HepG2 (cell line): ENCODE measurements around the gene TK1. TPM values are rescaled to one million over a fixed set of nuclear protein-coding genes. Genes with fewer than 3 reads are reported as not detected.

Experiments used
- ARHGAP35 ChIP-seq: sonication (generic); formaldehyde crosslinking; IDR thresholded peaks from 2 replicates; pipeline ENCODE4 v1.9.0; 2022; ENCODE audit warnings: mild to moderate bottlenecking, inconsistent platforms, moderate library complexity, missing genetic modification reagents, borderline replicate concordance
- HNF1B ChIP-seq: sonication (generic); formaldehyde crosslinking; IDR thresholded peaks from 2 replicates; pipeline ENCODE4 v1.5.1; 2020; ENCODE audit warnings: mild to moderate bottlenecking, moderate library complexity, missing genetic modification reagents
- HNF4A ChIP-seq: sonication (generic); formaldehyde crosslinking; IDR thresholded peaks from 2 replicates; pipeline ENCODE4 v1.4.0; 2020; ENCODE audit warnings: missing genetic modification reagents
- HOXD1 ChIP-seq: sonication (generic); formaldehyde crosslinking; IDR thresholded peaks from 2 replicates; pipeline ENCODE4 v1.5.0; 2020; ENCODE audit warnings: missing genetic modification reagents
- KLF15 ChIP-seq: sonication (generic); formaldehyde crosslinking; IDR thresholded peaks from 2 replicates; pipeline ENCODE4 v1.8.1; 2023; ENCODE audit warnings: borderline replicate concordance, mild to moderate bottlenecking, inconsistent platforms, missing genetic modification reagents, mixed read lengths
- MAZ ChIP-seq, 2 experiments: sonication (generic) in 1 of 2; formaldehyde crosslinking in 1 of 2; IDR thresholded peaks; 2 replicates each; pipeline versions ENCODE4 v1.5.0 to v1.6.1; 2012 to 2020; ENCODE audit warnings: low read depth in 2 of 2, mild to moderate bottlenecking in 2 of 2, borderline replicate concordance in 1 of 2, improper control_type of control experiment in 1 of 2, low read length in 1 of 2, missing genetic modification reagents in 1 of 2, moderate library complexity in 1 of 2
- MLX ChIP-seq: IDR thresholded peaks from 2 replicates; pipeline ENCODE4 v1.6.1; 2016
- MTA3 ChIP-seq: sonication (generic); formaldehyde crosslinking; IDR thresholded peaks from 2 replicates; pipeline ENCODE4 v1.4.0; 2020; ENCODE audit warnings: missing genetic modification reagents
- POLR2AphosphoS5 ChIP-seq: IDR thresholded peaks from 2 replicates; pipeline ENCODE4 v1.6.1; 2012; ENCODE audit warnings: low read depth, low read length
- RXRB ChIP-seq: IDR thresholded peaks from 2 replicates; pipeline ENCODE4 v1.6.1; 2016; ENCODE audit warnings: borderline replicate concordance, missing genetic modification reagents, missing compliant biosample characterization
- SOX5 ChIP-seq: IDR thresholded peaks from 2 replicates; pipeline ENCODE4 v1.6.1; 2016; ENCODE audit warnings: borderline replicate concordance
- SP4 ChIP-seq: sonication (generic); formaldehyde crosslinking; IDR thresholded peaks from 2 replicates; pipeline ENCODE4 v1.8.1; 2023; ENCODE audit warnings: mild to moderate bottlenecking, missing genetic modification reagents
- SP5 ChIP-seq: IDR thresholded peaks from 2 replicates; pipeline ENCODE4 v1.6.1; 2016; ENCODE audit warnings: low read depth, borderline replicate concordance
- TMF1 ChIP-seq: sonication (generic); formaldehyde crosslinking; IDR thresholded peaks from 2 replicates; pipeline ENCODE4 v1.8.1; 2022; ENCODE audit warnings: low read depth, missing genetic modification reagents
- ZBTB21 ChIP-seq: sonication (generic); formaldehyde crosslinking; IDR thresholded peaks from 2 replicates; pipeline ENCODE4 v1.4.0; 2020; ENCODE audit warnings: missing genetic modification reagents
- ZNF121 ChIP-seq: sonication (generic); formaldehyde crosslinking; IDR thresholded peaks from 2 replicates; pipeline ENCODE4 v1.5.0; 2020; ENCODE audit warnings: mild to moderate bottlenecking, missing genetic modification reagents
- ZNF331 ChIP-seq: sonication (generic); formaldehyde crosslinking; IDR thresholded peaks from 2 replicates; pipeline ENCODE4 v1.4.0; 2020; ENCODE audit warnings: missing genetic modification reagents
- ZNF335 ChIP-seq: sonication (generic); formaldehyde crosslinking; IDR thresholded peaks from 2 replicates; pipeline ENCODE4 v1.4.0; 2020; ENCODE audit warnings: missing genetic modification reagents
- ZNF337 ChIP-seq: sonication (generic); formaldehyde crosslinking; IDR thresholded peaks from 2 replicates; pipeline ENCODE4 v1.5.1; 2020; ENCODE audit warnings: missing genetic modification reagents, low read depth, mild to moderate bottlenecking, borderline replicate concordance
- ZNF557 ChIP-seq: sonication (generic); formaldehyde crosslinking; IDR thresholded peaks from 2 replicates; pipeline ENCODE4 v1.4.0; 2020; ENCODE audit warnings: missing genetic modification reagents
- ZNF740 ChIP-seq: sonication (generic); formaldehyde crosslinking; IDR thresholded peaks from 2 replicates; pipeline ENCODE4 v1.4.0; 2020; ENCODE audit warnings: missing genetic modification reagents
- polyA plus RNA-seq, 8 experiments: library from polyadenylated mRNA; depleted of rRNA in 3 of 8; stranded (reverse) in 7 of 8; unstranded in 1 of 8; fragments of >200 nt; fragmentation: Illumina TruSeq in 4 of 8; extraction: Trizol in 4 of 8; gene quantifications; 2 replicates each; pipeline versions ENCODE4 v1.2.1 to v1.2.3, GENCODE V29; 2011 to 2016; ENCODE audit warnings: low read depth in 4 of 8, missing spikeins in 1 of 8, mixed read lengths in 1 of 8; ENCODE audit not compliant: insufficient read depth in 1 of 8
- total RNA-seq, 5 experiments: library from RNA; depleted of rRNA; stranded (reverse); fragments of >200 nt; fragmentation: Illumina TruSeq; extraction: Trizol; gene quantifications; 2 replicates each; pipeline ENCODE4 v1.2.3, GENCODE V29; 2016; ENCODE audit warnings: low read depth in 1 of 5
- TF ChIP-seq, protein P1 (sequence below): IDR thresholded peaks from 2 replicates; pipeline ENCODE4 v1.6.1; 2016; ENCODE audit warnings: mild to moderate bottlenecking, missing biosample characterization, missing genetic modification reagents
- TF ChIP-seq, protein P2 (sequence below): sonication (generic); IDR thresholded peaks from 2 replicates; pipeline ENCODE4 v1.6.1; 2016; ENCODE audit warnings: low read depth, borderline replicate concordance
- TF ChIP-seq, protein P3 (sequence below): sonication (generic); formaldehyde crosslinking; IDR thresholded peaks from 2 replicates; pipeline ENCODE4 v1.4.0; 2020; ENCODE audit warnings: missing genetic modification reagents

Gene TK1
- total and polyA plus RNA-seq, 2 of the 13 experiments (the other 11 are each of a cell fraction or from before 2014, with no cell fraction given), result 45.0 to 96.0 TPM

- TF ChIP-seq HNF4A (peak; percentile 61), MTA3 (CRISPR knock-in tag) (no peak), ARHGAP35 (CRISPR knock-in tag) (0 out of 2 replicates have a peak, but pooled peaks have one; percentile 28), SP5 (CRISPR knock-in tag) (peak; percentile 95), ZNF740 (CRISPR knock-in tag) (peak; percentile 89), MAZ (IDR thresholded peaks at IDR 0.05; ENCODE audit: borderline replicate concordance, low read depth, low read length) (peak; percentile 59; the same call in 1 of the 2 replicates), MAZ (CRISPR knock-in tag; IDR thresholded peaks at IDR 0.05; ENCODE audit: low read depth) (peak; percentile 72; the same call in 1 of the 2 replicates), POLR2AphosphoS5 (peak; percentile 83), ZNF335 (CRISPR knock-in tag) (0 out of 2 replicates have a peak, but pooled peaks have one; percentile 37), TMF1 (CRISPR knock-in tag) (peak; percentile 31; the same call in 1 of the 2 replicates), KLF15 (CRISPR knock-in tag) (no peak; the same call in 1 of the 2 replicates), ZNF337 (CRISPR knock-in tag) (0 out of 2 replicates have a peak, but pooled peaks have one; percentile 28), ZNF331 (CRISPR knock-in tag) (peak; percentile 27), ZBTB21 (CRISPR knock-in tag) (peak; percentile 67), MLX (0 out of 2 replicates have a peak, but pooled peaks have one; percentile 52), SP4 (CRISPR knock-in tag) (peak; percentile 52; the same call in 1 of the 2 replicates), ZNF121 (CRISPR knock-in tag) (peak; percentile 13; the same call in 1 of the 2 replicates), ZNF557 (CRISPR knock-in tag) (no peak; the same call in 1 of the 2 replicates), HOXD1 (CRISPR knock-in tag) (peak; percentile 3; the same call in 1 of the 2 replicates), SOX5 (CRISPR knock-in tag) (peak; percentile 67), HNF1B (peak; percentile 73), RXRB (peak; percentile 97)
- TF ChIP-seq, protein P1, sequence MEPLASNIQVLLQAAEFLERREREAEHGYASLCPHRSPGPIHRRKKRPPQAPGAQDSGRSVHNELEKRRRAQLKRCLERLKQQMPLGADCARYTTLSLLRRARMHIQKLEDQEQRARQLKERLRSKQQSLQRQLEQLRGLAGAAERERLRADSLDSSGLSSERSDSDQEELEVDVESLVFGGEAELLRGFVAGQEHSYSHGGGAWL, result peak; percentile 41; the same call in 1 of the 2 replicates
- TF ChIP-seq, protein P2, sequence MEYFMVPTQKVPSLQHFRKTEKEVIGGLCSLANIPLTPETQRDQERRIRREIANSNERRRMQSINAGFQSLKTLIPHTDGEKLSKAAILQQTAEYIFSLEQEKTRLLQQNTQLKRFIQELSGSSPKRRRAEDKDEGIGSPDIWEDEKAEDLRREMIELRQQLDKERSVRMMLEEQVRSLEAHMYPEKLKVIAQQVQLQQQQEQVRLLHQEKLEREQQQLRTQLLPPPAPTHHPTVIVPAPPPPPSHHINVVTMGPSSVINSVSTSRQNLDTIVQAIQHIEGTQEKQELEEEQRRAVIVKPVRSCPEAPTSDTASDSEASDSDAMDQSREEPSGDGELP, result peak; percentile 64; the same call in 1 of the 2 replicates
- TF ChIP-seq, protein P3, sequence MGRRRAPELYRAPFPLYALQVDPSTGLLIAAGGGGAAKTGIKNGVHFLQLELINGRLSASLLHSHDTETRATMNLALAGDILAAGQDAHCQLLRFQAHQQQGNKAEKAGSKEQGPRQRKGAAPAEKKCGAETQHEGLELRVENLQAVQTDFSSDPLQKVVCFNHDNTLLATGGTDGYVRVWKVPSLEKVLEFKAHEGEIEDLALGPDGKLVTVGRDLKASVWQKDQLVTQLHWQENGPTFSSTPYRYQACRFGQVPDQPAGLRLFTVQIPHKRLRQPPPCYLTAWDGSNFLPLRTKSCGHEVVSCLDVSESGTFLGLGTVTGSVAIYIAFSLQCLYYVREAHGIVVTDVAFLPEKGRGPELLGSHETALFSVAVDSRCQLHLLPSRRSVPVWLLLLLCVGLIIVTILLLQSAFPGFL (CRISPR knock-in tag), result no peak
These were observed 59.5 kb downstream of the TK1 start (continued) for GRCh38 chr17:78127239-78127887.
